WTC11 (cell line): Measurements from ENCODE around the gene WDR18. TPM values are rescaled to one million over a fixed set of nuclear protein-coding genes. Genes with fewer than 3 reads are reported as not detected.

Experiments used
- ATAC-seq: fragments of 200-7000 bp; cut with Tn5 transposase; 2 replicates; pipeline ENCODE4 v1.10.0; 2021; ENCODE audit warnings: mild to moderate bottlenecking, moderate library complexity
- CTCF ChIA-PET: fragments of 300-600 bp; sonication (Branson Sonifier 250); formaldehyde crosslinking; loops from one replicate; lab custom pipeline; 2021; ENCODE audit warnings: antibody characterized with exemption; lab: Charles Lee
- POLR2A ChIA-PET: fragments of 350-600 bp; sonication (Branson Sonifier 250); formaldehyde crosslinking; loops from one replicate; lab custom pipeline; 2021; ENCODE audit warnings: antibody characterized with exemption; lab: Charles Lee
- DNase-seq: peaks from one replicate; pipeline ENCODE4 v3.0.0; 2021; ENCODE audit warnings: low spot score
- H3K27ac Mint-ChIP-seq: 2 replicates; pipeline ENCODE4 v1.8.0; 2021; ENCODE audit warnings: mixed read lengths
- H3K27me3 Mint-ChIP-seq: 2 replicates; pipeline ENCODE4 v1.8.0; 2021; ENCODE audit warnings: low read depth, mild to moderate bottlenecking, moderate library complexity, mixed read lengths
- H3K36me3 Mint-ChIP-seq: 2 replicates; pipeline ENCODE4 v1.8.0; 2021; ENCODE audit warnings: mixed read lengths
- H3K4me1 Mint-ChIP-seq: 2 replicates; pipeline ENCODE4 v1.8.0; 2022; ENCODE audit warnings: mixed read lengths
- H3K4me3 Mint-ChIP-seq: 2 replicates; pipeline ENCODE4 v1.8.0; 2021; ENCODE audit warnings: mild to moderate bottlenecking, moderate library complexity, mixed read lengths
- H3K9me3 Mint-ChIP-seq: 2 replicates; pipeline ENCODE4 v1.8.0; 2021; ENCODE audit warnings: mixed read lengths
- ARID4B ChIP-seq: sonication (generic); formaldehyde crosslinking; IDR thresholded peaks from 2 replicates; pipeline ENCODE4 v1.8.0; 2023; ENCODE audit warnings: missing genetic modification reagents, mild to moderate bottlenecking, borderline replicate concordance
- E2F4 ChIP-seq: sonication (generic); formaldehyde crosslinking; IDR thresholded peaks from 2 replicates; pipeline ENCODE4 v1.8.1; 2022; ENCODE audit warnings: low read depth, mild to moderate bottlenecking, moderate library complexity, missing genetic modification reagents, borderline replicate concordance
- ELF4 ChIP-seq: sonication (generic); formaldehyde crosslinking; IDR thresholded peaks from 2 replicates; pipeline ENCODE4 v1.8.1; 2022; ENCODE audit warnings: low read depth, mild to moderate bottlenecking, moderate library complexity, missing genetic modification reagents
- FOXK1 ChIP-seq: sonication (generic); formaldehyde crosslinking; IDR thresholded peaks from 2 replicates; pipeline ENCODE4 v1.8.0; 2022; ENCODE audit warnings: mild to moderate bottlenecking, moderate library complexity, missing genetic modification reagents
- HMGXB4 ChIP-seq: sonication (generic); formaldehyde crosslinking; IDR thresholded peaks from 2 replicates; pipeline ENCODE4 v1.8.1; 2023; ENCODE audit warnings: mild to moderate bottlenecking, moderate library complexity, missing genetic modification reagents
- IRF1 ChIP-seq: sonication (generic); formaldehyde crosslinking; IDR thresholded peaks from 2 replicates; pipeline ENCODE4 v1.8.0; 2023; ENCODE audit warnings: missing genetic modification reagents
- JUN ChIP-seq: sonication (generic); formaldehyde crosslinking; IDR thresholded peaks from 2 replicates; pipeline ENCODE4 v1.8.0; 2023; ENCODE audit warnings: mild to moderate bottlenecking, missing genetic modification reagents
- MYBL2 ChIP-seq: sonication (generic); formaldehyde crosslinking; IDR thresholded peaks from 2 replicates; pipeline ENCODE4 v1.8.1; 2023; ENCODE audit warnings: mild to moderate bottlenecking, moderate library complexity, missing genetic modification reagents
- NFE2L1 ChIP-seq: sonication (generic); formaldehyde crosslinking; IDR thresholded peaks from 2 replicates; pipeline ENCODE4 v1.8.1; 2023; ENCODE audit warnings: missing genetic modification reagents
- NR2C2 ChIP-seq: sonication (generic); formaldehyde crosslinking; IDR thresholded peaks from 2 replicates; pipeline ENCODE4 v1.8.0; 2022; ENCODE audit warnings: mild to moderate bottlenecking, missing genetic modification reagents
- PRRX2 ChIP-seq: fragments of 250-450 bp; sonication (Bioruptor Pico); IDR thresholded peaks from 2 replicates; pipeline ENCODE4 v1.8.0; 2021; ENCODE audit warnings: mild to moderate bottlenecking
- SP1 ChIP-seq: sonication (generic); formaldehyde crosslinking; conservative IDR thresholded peaks from 2 replicates; pipeline ENCODE4 v1.8.1; 2022; ENCODE audit warnings: missing genetic modification reagents
- ZMAT4 ChIP-seq: fragments of 250-450 bp; sonication (Bioruptor Pico); IDR thresholded peaks from 2 replicates; pipeline ENCODE4 v1.9.0; 2021; ENCODE audit warnings: mild to moderate bottlenecking
- ZNF416 ChIP-seq: fragments of 250-450 bp; sonication (Bioruptor Pico); IDR thresholded peaks from 2 replicates; pipeline ENCODE4 v1.9.0; 2021; ENCODE audit warnings: mild to moderate bottlenecking, inconsistent platforms
- ZNF423 ChIP-seq: fragments of 250-450 bp; sonication (Bioruptor Pico); IDR thresholded peaks from 2 replicates; pipeline ENCODE4 v2.1.2; 2022; ENCODE audit warnings: mild to moderate bottlenecking, moderate library complexity
- total RNA-seq: library from RNA; stranded (reverse); gene quantifications from 3 replicates; pipeline ENCODE4 v1.2.3, GENCODE V29; 2021

WDR18 gene
- total RNA-seq, 1 experiment from 2014 or later = 140 TPM

GRCh38 chr19:1019980-1020867, 36.1 kb downstream of the WDR18 start:
- TF ChIP-seq NR2C2 (0 out of 2 replicates have a peak, but pooled peaks have one; percentile 16), E2F4 (CRISPR knock-in tag) (no peak), HMGXB4 (0 out of 2 replicates have a peak, but pooled peaks have one; percentile 16), MYBL2 (CRISPR knock-in tag) (0 out of 2 replicates have a peak, but pooled peaks have one; percentile 4), JUN (CRISPR knock-in tag) (0 out of 2 replicates have a peak, but pooled peaks have one; percentile 3), ZMAT4 (CRISPR knock-in tag) (no peak), ARID4B (CRISPR knock-in tag) (0 out of 2 replicates have a peak, but pooled peaks have one; percentile 19)
- TF ChIP-seq, all 79 proteins: peak for 5
- Mint-ChIP-seq H3K4me3 (peak overlapping the region; percentile 83), H3K36me3 (no peaks in the 10 kb centered on the region), H3K27ac (peak overlapping the region; percentile 57; the same call in 1 of the 2 replicates), H3K4me1 (peaks cover 28% of the 10 kb centered on the region), H3K9me3 (no peaks in the 10 kb centered on the region), H3K27me3 (no peaks in the 10 kb centered on the region)
- DNase-seq (no peak), ATAC-seq (no peak)
- ChIA-PET CTCF (interaction anchor here (0.6 to 2.1 kb wide), 5 partner anchors 16 to 224 kb away, joined by 3 to 6 read pairs (median 4); partner anchors contain the start of genes ABCA7 and GRIN3B), POLR2A (interaction anchor here (0.5 to 0.6 kb wide), 2 partner anchors 250 to 386 kb away, joined by 5 to 6 read pairs; no protein-coding TSS in a partner anchor)

- Mint-ChIP-seq H3K4me3 (peak within 1 kb of the TSS; percentile 83), H3K4me1 (peaks cover 25% of the 10 kb centered on the region), H3K36me3 (no peaks in the 10 kb centered on the region), H3K27ac (peak within 1 kb of the TSS; percentile 100), H3K27me3 (no peaks in the 10 kb centered on the region), H3K9me3 (no peaks in the 10 kb centered on the region)
- ChIA-PET CTCF (interaction anchor here (0.6 to 1.8 kb wide), 3 partner anchors 15 to 224 kb away, joined by 3 to 5 read pairs (median 3); no protein-coding TSS in a partner anchor), POLR2A (interaction anchor here (0.7 kb wide), 2 partner anchors 19 to 22 kb away, joined by 3 read pairs; partner anchors contain the start of gene ABCA7)
- ATAC-seq (peak; percentile 52), DNase-seq (peak; percentile 96)
- TF ChIP-seq PRRX2 (CRISPR knock-in tag) (no peak; the same call in 1 of the 2 replicates), ZNF416 (CRISPR knock-in tag) (0 out of 2 replicates have a peak, but pooled peaks have one; percentile 46), HMGXB4 (peak; percentile 36; the same call in 1 of the 2 replicates), NFE2L1 (CRISPR knock-in tag) (peak; percentile 19; the same call in 1 of the 2 replicates), ZNF423 (CRISPR knock-in tag) (peak; percentile 100), IRF1 (CRISPR knock-in tag) (peak; percentile 39; the same call in 1 of the 2 replicates), ARID4B (CRISPR knock-in tag) (0 out of 2 replicates have a peak, but pooled peaks have one; percentile 11), FOXK1 (CRISPR knock-in tag) (peak; percentile 89), SP1 (CRISPR knock-in tag) (peak; percentile 76), ELF4 (0 out of 2 replicates have a peak, but pooled peaks have one; percentile 26)
These were observed 36.8 kb downstream of the WDR18 start, which contains the start of gene TMEM259 for GRCh38 chr19:1020868-1021425. Gene TMEM259, minus strand, starts transcription at chr19:1021123. Its CDS starts 127 bp downstream, at chr19:1020996.
